Measurements from ENCODE around the gene AFAP1L2.

Gene AFAP1L2

DNA sequence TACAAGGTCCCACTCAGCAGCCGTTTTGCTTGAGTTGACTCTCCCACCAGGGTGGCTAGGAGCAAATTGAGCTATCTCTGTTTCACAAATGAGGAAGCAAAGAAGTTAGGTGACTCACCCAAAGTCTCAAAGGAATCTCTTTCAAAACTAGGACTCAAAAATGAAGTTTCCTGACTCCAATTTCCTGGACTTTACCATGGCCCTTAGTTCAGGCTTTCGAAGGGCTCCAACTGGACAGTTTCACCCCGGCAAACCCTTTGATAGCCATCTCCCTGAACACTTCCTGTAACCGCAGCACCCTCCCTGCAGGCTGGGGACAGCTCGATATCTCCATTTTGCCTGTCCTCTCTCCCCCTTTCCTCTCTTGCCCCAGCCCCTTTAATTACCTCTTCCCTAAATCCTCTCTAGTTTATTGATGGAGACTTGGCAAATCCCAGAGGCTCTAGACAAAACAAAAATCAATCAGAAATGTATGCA is 4.7 kb upstream of the AFAP1L2 start:
- DNase-seq (ENCODE audit: low read depth): no peak
- TF ChIP-seq CTCF (IDR thresholded peaks at IDR 0.05; ENCODE audit: control insufficient read depth, extremely low read depth, insufficient read depth): no peak
- H3K4me3 ChIP-seq (ENCODE audit: low read depth, low read length): no peak overlapping the region

DNA sequence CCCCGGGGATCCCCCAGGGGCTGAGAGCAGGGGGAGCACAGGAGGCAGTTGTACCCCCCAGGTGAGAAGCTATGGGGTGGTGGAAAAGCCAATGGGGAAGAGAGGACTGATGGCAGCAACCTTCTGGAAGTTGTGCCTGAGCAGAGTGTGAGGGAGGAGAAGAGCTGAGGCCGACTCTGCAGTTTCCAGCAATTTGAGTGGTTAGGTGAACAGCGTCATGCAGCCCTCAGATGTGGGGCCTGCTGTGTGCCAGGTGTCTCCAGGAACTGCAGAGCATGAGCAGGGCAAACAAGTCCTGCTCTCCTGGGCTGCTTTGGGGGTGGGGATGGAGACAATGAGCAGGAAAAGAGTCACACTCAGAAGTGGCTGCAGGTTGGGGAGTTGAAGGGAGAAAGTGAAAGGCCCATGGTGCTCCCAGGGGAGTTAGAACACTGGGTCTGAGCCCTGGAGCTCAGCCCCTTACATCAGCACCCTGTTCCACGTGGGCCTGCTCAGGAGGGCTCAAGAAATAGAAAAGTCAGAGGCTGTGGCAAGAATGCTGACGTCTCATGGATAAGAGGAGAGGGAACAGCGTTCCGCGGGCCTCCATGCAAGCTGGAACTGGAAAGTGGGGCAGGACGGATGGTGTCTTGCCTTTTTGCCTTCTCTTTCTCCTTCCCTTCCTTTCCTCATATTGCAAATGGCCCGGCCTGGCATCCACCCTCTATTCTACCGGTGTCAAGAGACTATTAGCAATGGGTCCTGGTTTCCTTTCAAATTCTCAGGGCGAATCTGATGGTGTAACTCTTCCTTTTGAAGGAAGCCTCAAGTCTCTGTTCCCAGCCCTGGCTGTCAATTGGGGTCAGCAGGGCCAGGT is 4.0 kb upstream of the AFAP1L2 start:
- TF ChIP-seq CTCF (IDR thresholded peaks at IDR 0.05; ENCODE audit: control insufficient read depth, extremely low read depth, insufficient read depth): no peak
- DNase-seq (ENCODE audit: low read depth): no peak
- H3K4me3 ChIP-seq (ENCODE audit: low read depth, low read length): no peak overlapping the region

DNA sequence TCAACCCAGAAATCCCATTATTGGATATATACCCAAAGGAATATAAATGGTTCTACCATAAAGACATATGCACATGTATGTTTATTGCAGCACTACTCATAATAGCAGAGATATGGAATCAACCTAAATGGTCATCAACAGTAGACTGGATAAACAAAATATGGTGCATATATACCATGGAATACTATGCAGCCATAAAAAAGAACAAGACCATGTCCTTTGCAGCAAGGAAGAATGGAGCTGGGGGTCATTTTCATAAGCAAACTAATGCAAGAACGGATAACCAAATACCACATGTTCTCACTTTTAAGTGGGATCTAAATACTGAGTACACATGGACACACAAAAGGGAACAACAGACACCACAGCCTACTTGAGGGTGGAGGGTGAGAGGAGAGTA is 2.2 kb upstream of the AFAP1L2 start:
- no peak overlapping the region for H3K4me3 ChIP-seq (ENCODE audit: low read depth, low read length)
- DNase-seq (ENCODE audit: low read depth): no peak
- TF ChIP-seq CTCF (IDR thresholded peaks at IDR 0.05; ENCODE audit: control insufficient read depth, extremely low read depth, insufficient read depth): no peak

- no peak for DNase-seq (ENCODE audit: low read depth)
- TF ChIP-seq CTCF (IDR thresholded peaks at IDR 0.05; ENCODE audit: control insufficient read depth, extremely low read depth, insufficient read depth): no peak
- H3K4me3 ChIP-seq (ENCODE audit: low read depth, low read length): no peak overlapping the region
Measured at GRCh38 chr10:114405011-114405350, 679 bp upstream of the AFAP1L2 start.

- TF ChIP-seq CTCF (IDR thresholded peaks at IDR 0.05; ENCODE audit: control insufficient read depth, extremely low read depth, insufficient read depth): peak; percentile 28; the same call in 1 of the 2 replicates
- no peak for DNase-seq (ENCODE audit: low read depth)
- H3K4me3 ChIP-seq (ENCODE audit: low read depth, low read length): peak overlapping the region; percentile 38
Measured at GRCh38 chr10:114403541-114404161, 651 bp downstream of the AFAP1L2 start.

DNA sequence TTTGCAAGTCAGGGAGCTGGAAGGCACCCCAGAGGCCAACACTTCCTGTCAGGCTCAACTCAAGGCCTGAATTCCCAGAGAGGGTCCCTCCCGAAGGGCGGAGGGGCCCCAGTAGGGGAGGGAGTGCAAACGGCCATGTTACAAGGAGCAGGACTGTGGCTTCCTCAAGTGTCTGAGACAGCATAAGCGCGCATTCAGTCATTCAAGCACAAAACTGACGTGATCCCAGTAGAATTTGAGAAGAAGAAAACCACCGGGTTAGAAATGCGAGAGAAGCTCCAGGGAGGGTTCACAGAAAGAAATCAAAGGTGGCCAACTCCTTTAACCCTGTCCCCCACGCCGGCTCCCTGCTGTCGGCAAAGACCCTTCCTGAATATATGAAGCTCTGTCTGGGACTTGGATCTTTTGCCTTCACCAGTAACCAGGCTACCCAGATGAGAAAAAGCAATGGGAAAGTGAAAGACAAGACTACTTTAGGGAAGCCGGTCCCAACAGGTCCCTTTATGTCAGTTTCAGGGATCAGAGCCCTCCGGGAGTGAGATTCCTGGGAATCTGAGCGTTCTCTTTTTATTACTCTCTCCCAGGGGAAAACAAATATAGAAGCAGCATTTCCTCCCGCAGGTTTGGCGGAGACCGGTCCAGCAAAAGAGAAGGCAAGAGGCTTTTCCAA is 1.3 kb downstream of the AFAP1L2 start:
- no peak overlapping the region for H3K4me3 ChIP-seq (ENCODE audit: low read depth, low read length)
- TF ChIP-seq CTCF (IDR thresholded peaks at IDR 0.05; ENCODE audit: control insufficient read depth, extremely low read depth, insufficient read depth): no peak
- DNase-seq (ENCODE audit: low read depth): no peak
